HepG2 (cell line): ENCODE data around the gene NFASC.

ENCODE experiments used
- CBX5 ChIP-seq: sonication (generic); formaldehyde crosslinking; IDR thresholded peaks from 2 replicates; pipeline ENCODE4 v1.4.0; 2020; ENCODE audit warnings: missing genetic modification reagents, borderline replicate concordance
- CTCF ChIP-seq: sonication (generic); formaldehyde crosslinking; IDR thresholded peaks from 2 replicates; pipeline ENCODE4 v1.5.0; 2020; ENCODE audit warnings: mild to moderate bottlenecking, missing genetic modification reagents, moderate library complexity
- DNMT1 ChIP-seq: sonication (generic); formaldehyde crosslinking; IDR thresholded peaks from 2 replicates; pipeline ENCODE4 v1.5.1; 2020; ENCODE audit warnings: mild to moderate bottlenecking, missing genetic modification reagents
- EP300 ChIP-seq, 3 experiments: sonication (generic) in 1 of 3; formaldehyde crosslinking in 1 of 3; IDR thresholded peaks; 2 replicates each; pipeline versions ENCODE4 v1.5.1 to v1.6.1; 2011 to 2020; ENCODE audit warnings: low read depth in 2 of 3, low read length in 2 of 3, borderline replicate concordance in 1 of 3, improper control_type of control experiment in 1 of 3, mild to moderate bottlenecking in 1 of 3, missing genetic modification reagents in 1 of 3, moderate library complexity in 1 of 3
- EZH2 ChIP-seq: conservative IDR thresholded peaks from 2 replicates; pipeline ENCODE4 v1.6.1; 2012; ENCODE audit warnings: mild to moderate bottlenecking, low read depth, low read length, moderate library complexity
- ISL2 ChIP-seq: sonication (generic); formaldehyde crosslinking; IDR thresholded peaks from 2 replicates; pipeline ENCODE4 v1.5.0; 2020; ENCODE audit warnings: missing genetic modification reagents
- MTA1 ChIP-seq: sonication (generic); formaldehyde crosslinking; IDR thresholded peaks from 2 replicates; pipeline ENCODE4 v1.4.0; 2020; ENCODE audit warnings: missing genetic modification reagents, mild to moderate bottlenecking, borderline replicate concordance
- NFKB2 ChIP-seq: sonication (generic); formaldehyde crosslinking; IDR thresholded peaks from 2 replicates; pipeline ENCODE4 v1.4.0; 2020; ENCODE audit warnings: missing genetic modification reagents, borderline replicate concordance
- PHF20 ChIP-seq: sonication (generic); formaldehyde crosslinking; IDR thresholded peaks from 2 replicates; pipeline ENCODE4 v1.5.0; 2020; ENCODE audit warnings: mild to moderate bottlenecking, missing genetic modification reagents
- ZFX ChIP-seq: sonication (generic); formaldehyde crosslinking; IDR thresholded peaks from 2 replicates; pipeline ENCODE4 v1.4.0; 2020; ENCODE audit warnings: mild to moderate bottlenecking, low read depth, missing genetic modification reagents, moderate library complexity
- ZNF207 ChIP-seq: fragments of 450-650 bp; IDR thresholded peaks from 2 replicates; pipeline ENCODE4 v1.6.1; 2016; ENCODE audit warnings: antibody characterized with exemption, borderline replicate concordance
- ZNF235 ChIP-seq: sonication (generic); formaldehyde crosslinking; IDR thresholded peaks from 2 replicates; pipeline ENCODE4 v1.8.1; 2023; ENCODE audit warnings: mild to moderate bottlenecking, missing genetic modification reagents, borderline replicate concordance
- ZNF318 ChIP-seq: sonication (generic); formaldehyde crosslinking; IDR thresholded peaks from 2 replicates; pipeline ENCODE4 v1.4.0; 2020; ENCODE audit warnings: mild to moderate bottlenecking, missing genetic modification reagents
- TF ChIP-seq, protein P1 (sequence below): sonication (generic); formaldehyde crosslinking; IDR thresholded peaks from 2 replicates; pipeline ENCODE4 v1.5.1; 2020; ENCODE audit warnings: missing genetic modification reagents, mild to moderate bottlenecking, borderline replicate concordance

GRCh38 chr1:204979306-204979705 lies 108.6 kb downstream of the NFASC start:
- TF ChIP-seq EP300 (IDR thresholded peaks at IDR 0.05; ENCODE audit: low read depth in 2 of 2, low read length in 2 of 2) (no peak), EP300 (CRISPR knock-in tag; IDR thresholded peaks at IDR 0.05; ENCODE audit: borderline replicate concordance) (no peak), ZNF318 (no peak), ZNF207 (no peak), EZH2 (no peak), ISL2 (CRISPR knock-in tag) (no peak), NFKB2 (CRISPR knock-in tag) (no peak), DNMT1 (CRISPR knock-in tag) (no peak), CBX5 (CRISPR knock-in tag) (no peak), PHF20 (no peak), ZNF235 (no peak), MTA1 (CRISPR knock-in tag) (no peak), CTCF (CRISPR knock-in tag) (no peak), ZFX (CRISPR knock-in tag) (no peak)
- TF ChIP-seq, protein P1, sequence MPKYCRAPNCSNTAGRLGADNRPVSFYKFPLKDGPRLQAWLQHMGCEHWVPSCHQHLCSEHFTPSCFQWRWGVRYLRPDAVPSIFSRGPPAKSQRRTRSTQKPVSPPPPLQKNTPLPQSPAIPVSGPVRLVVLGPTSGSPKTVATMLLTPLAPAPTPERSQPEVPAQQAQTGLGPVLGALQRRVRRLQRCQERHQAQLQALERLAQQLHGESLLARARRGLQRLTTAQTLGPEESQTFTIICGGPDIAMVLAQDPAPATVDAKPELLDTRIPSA (CRISPR knock-in tag) = no peak
